DOHH2 (cell line): ENCODE data around the gene DOCK8.

Experiments
- EZH2phosphoT487 ChIP-seq: fragments of 200-600 bp; sonication (generic); IDR thresholded peaks from 2 replicates; pipeline ENCODE4 v1.6.1; 2017; ENCODE audit warnings: borderline replicate concordance, mild to moderate bottlenecking, antibody characterized with exemption, low read length, moderate library complexity, mixed read lengths
- TF ChIP-seq, protein P1 (sequence below): fragments of 200-600 bp; sonication (generic); IDR thresholded peaks from one replicate; pipeline ENCODE4 v1.5.1; 2014; ENCODE audit warnings: antibody characterized with exemption, mild to moderate bottlenecking, low read depth, low read length; ENCODE audit not compliant: poor library complexity, severe bottlenecking

DNA sequence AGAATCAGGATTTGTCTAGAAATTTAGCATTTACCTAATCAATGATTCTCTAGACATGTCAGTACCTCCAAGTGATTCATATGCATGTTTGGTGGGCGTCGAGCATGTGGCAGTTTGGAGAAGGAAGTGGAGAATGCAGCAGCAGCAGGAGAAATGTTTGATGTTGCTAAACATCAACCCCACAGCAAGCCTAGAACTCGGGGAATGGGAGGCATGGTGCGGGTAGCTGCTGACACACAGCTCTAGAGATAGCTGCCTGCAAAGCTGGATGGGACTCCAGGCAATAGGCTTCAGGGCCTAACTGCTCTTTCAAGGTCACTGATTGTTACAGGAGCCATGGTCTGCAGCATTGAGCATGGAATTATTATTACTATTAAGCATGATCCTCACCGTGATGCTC lies 137.3 kb downstream of the DOCK8 start:
- TF ChIP-seq, protein P1, sequence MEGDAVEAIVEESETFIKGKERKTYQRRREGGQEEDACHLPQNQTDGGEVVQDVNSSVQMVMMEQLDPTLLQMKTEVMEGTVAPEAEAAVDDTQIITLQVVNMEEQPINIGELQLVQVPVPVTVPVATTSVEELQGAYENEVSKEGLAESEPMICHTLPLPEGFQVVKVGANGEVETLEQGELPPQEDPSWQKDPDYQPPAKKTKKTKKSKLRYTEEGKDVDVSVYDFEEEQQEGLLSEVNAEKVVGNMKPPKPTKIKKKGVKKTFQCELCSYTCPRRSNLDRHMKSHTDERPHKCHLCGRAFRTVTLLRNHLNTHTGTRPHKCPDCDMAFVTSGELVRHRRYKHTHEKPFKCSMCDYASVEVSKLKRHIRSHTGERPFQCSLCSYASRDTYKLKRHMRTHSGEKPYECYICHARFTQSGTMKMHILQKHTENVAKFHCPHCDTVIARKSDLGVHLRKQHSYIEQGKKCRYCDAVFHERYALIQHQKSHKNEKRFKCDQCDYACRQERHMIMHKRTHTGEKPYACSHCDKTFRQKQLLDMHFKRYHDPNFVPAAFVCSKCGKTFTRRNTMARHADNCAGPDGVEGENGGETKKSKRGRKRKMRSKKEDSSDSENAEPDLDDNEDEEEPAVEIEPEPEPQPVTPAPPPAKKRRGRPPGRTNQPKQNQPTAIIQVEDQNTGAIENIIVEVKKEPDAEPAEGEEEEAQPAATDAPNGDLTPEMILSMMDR = no peak
- no peak for TF ChIP-seq EZH2phosphoT487
